ENCODE data around the gene TOLLIP. TPM values are rescaled to one million over a fixed set of nuclear protein-coding genes. Genes with fewer than 3 reads are reported as not detected.

Gene TOLLIP
- total and polyA plus RNA-seq, 2 of the 8 experiments (the other 6 are each of a cell fraction or from before 2014, with no cell fraction given) = 23.7 to 34.7 TPM

GRCh38 chr11:1305063-1305495 is 4.4 kb downstream of the TOLLIP start:
- H3K79me2 ChIP-seq (ENCODE audit: control insufficient read depth in 1 of 2, insufficient read depth in 2 of 2, low read length in 2 of 2) = peaks cover 3 to 64% of the 10 kb centered on the region in 2 experiments; a peak in 3 of 4 replicates
- TF ChIP-seq JUN (IDR thresholded peaks at IDR 0.05; ENCODE audit: low read depth, low read length) = no peak
- TF ChIP-seq CREB1 (IDR thresholded peaks at IDR 0.05) = no peak
- no peak for TF ChIP-seq RXRA (IDR thresholded peaks at IDR 0.05; ENCODE audit: insufficient read depth, low read depth, low read length)

More at GRCh38 chr11:1305063-1305495, 4.4 kb downstream of the TOLLIP start:
- Histone ChIP-seq H3K9ac (replicated peaks in 1 of 4; ENCODE audit: extremely low read depth in 1 of 4, low read depth in 3 of 4, low read length in 3 of 4) (no peak overlapping the region), H2BK5ac (ENCODE audit: low read depth, low read length) (no peak overlapping the region), H3K14ac (ENCODE audit: insufficient read length) (no peak overlapping the region), H2AFZ (ENCODE audit: low read length) (no peak overlapping the region), H3K79me1 (ENCODE audit: low read depth, low read length) (peaks cover 15% of the 10 kb centered on the region), H3K56ac (replicated peaks; ENCODE audit: insufficient read length, low read depth, low read length) (no peak overlapping the region), H4K5ac (ENCODE audit: insufficient read length, low read depth, low read length) (no peak overlapping the region), H4K91ac (replicated peaks; ENCODE audit: insufficient read length, low read length) (no peak overlapping the region), H3K23ac (ENCODE audit: insufficient read length) (no peak overlapping the region), H2BK15ac (ENCODE audit: low read length) (no peak overlapping the region), H4K20me1 (replicated peaks in 1 of 2; ENCODE audit: control insufficient read depth in 1 of 2, insufficient read depth in 2 of 2, low read length in 2 of 2) (peaks cover 10 to 23% of the 10 kb centered on the region in 2 experiments), H3K4ac (replicated peaks; ENCODE audit: insufficient read length, low read depth, low read length) (no peak overlapping the region), H3K27me3 (replicated peaks in 1 of 4; ENCODE audit: control insufficient read depth in 3 of 4, extremely low read depth in 1 of 4, insufficient read depth in 3 of 4, low read length in 3 of 4) (no peaks in the 10 kb centered on the region), H2BK20ac (ENCODE audit: low read length) (no peak overlapping the region), H2BK12ac (ENCODE audit: low read depth, low read length) (no peak overlapping the region), H3K4me3 (ENCODE audit: extremely low read depth in 1 of 4, insufficient read depth in 2 of 4, low read depth in 3 of 4, low read length in 4 of 4) (no peak overlapping the region), H3K27ac (ENCODE audit: low read depth, low read length) (no peak overlapping the region), H3K9me3 (ENCODE audit: insufficient read depth in 2 of 2, low read depth in 1 of 2, low read length in 1 of 2) (no peaks in the 10 kb centered on the region), H2BK120ac (replicated peaks; ENCODE audit: low read depth, low read length) (no peak overlapping the region), H3K23me2 (ENCODE audit: low read depth, low read length) (peaks cover 4% of the 10 kb centered on the region; the same call in 1 of the 2 replicates), H3K36me3 (ENCODE audit: control insufficient read depth in 2 of 4, insufficient read depth in 4 of 4, low read length in 3 of 4) (no peaks in the 10 kb centered on the region), H2AK5ac (ENCODE audit: low read depth, low read length) (no peak overlapping the region), H3K4me2 (ENCODE audit: insufficient read depth in 1 of 2, low read depth in 2 of 2, low read length in 2 of 2) (no peak overlapping the region), H4K8ac (ENCODE audit: extremely low read depth, insufficient read depth, low read length) (no peak overlapping the region), H3K18ac (ENCODE audit: extremely low read depth, low read length) (no peak overlapping the region), H3K4me1 (replicated peaks in 1 of 4; ENCODE audit: control insufficient read depth in 3 of 4, insufficient read depth in 4 of 4, low read length in 3 of 4) (peaks cover 0 to 9% (median 2%) of the 10 kb centered on the region in 4 experiments; a peak in 4 of 7 replicates)
- CTCF ChIA-PET (ENCODE audit: partially characterized antibody) = interaction anchor here (1.3 to 3.8 kb wide), 2 partner anchors 12 to 46 kb away, joined by 3 to 18 read pairs; no protein-coding TSS in a partner anchor
- FAIRE-seq (no peak), DNase-seq (ENCODE audit: low read depth in 1 of 2, low spot score in 2 of 2) (peak in 1 of 2 experiments; percentile 32)
- POLR2A ChIA-PET (ENCODE audit: partially characterized antibody) = interaction anchor here (0.9 kb wide), 1 partner anchor 46 kb away, joined by 3 read pairs; no protein-coding TSS in a partner anchor
- 90% methylated on average over 13 of the region's 13 CpGs; no CpG with 5 or more reads in 1 of the 2 experiments for WGBS, 2 experiments (ENCODE audit: extremely low coverage in 1 of 2, insufficient coverage in 1 of 2, insufficient read length in 1 of 2, insufficient replicate concordance in 2 of 2, low coverage in 1 of 2, low lambda C conversion rate in 2 of 2, missing lambda C conversion rate in 1 of 2)
